ENCODE measurements around the gene SEC14L2.

GRCh38 chr22:30348809-30349208 lies 48.0 kb upstream of the SEC14L2 start:
- no peak for TF ChIP-seq POLR2A (IDR thresholded peaks at IDR 0.05; ENCODE audit: borderline replicate concordance, extremely low read depth, insufficient read depth, insufficient read length)
- TF ChIP-seq YY1 (IDR thresholded peaks at IDR 0.05; ENCODE audit: extremely low read depth, insufficient replicate concordance, low read depth, low read length): no peak
- no peak for TF ChIP-seq CTCF (IDR thresholded peaks at IDR 0.05 in 2 of 3, conservative IDR thresholded peaks at IDR 0.05 in 1 of 3; ENCODE audit: borderline replicate concordance in 1 of 3, insufficient read depth in 1 of 3, low read depth in 2 of 3, low read length in 2 of 3)
- no peak for TF ChIP-seq JUND (IDR thresholded peaks at IDR 0.05)
- no peak for TF ChIP-seq SIN3A (IDR thresholded peaks at IDR 0.05; ENCODE audit: low read depth)
- no peak for TF ChIP-seq ELF1 (IDR thresholded peaks at IDR 0.05; ENCODE audit: borderline replicate concordance, low read depth)
- no peak for TF ChIP-seq REST (IDR thresholded peaks at IDR 0.05; ENCODE audit: low read depth)
- no peak for TF ChIP-seq EZH2phosphoT487 (IDR thresholded peaks at IDR 0.05; ENCODE audit: borderline replicate concordance)
- TF ChIP-seq CEBPB (IDR thresholded peaks at IDR 0.05; ENCODE audit: low read depth): no peak
- no peak for TF ChIP-seq POLR2AphosphoS5 (IDR thresholded peaks at IDR 0.05; ENCODE audit: low read depth, low read length)
- TF ChIP-seq ZBTB33 (IDR thresholded peaks at IDR 0.05; ENCODE audit: extremely low read depth, insufficient replicate concordance, low read length): no peak
- no peak for TF ChIP-seq EZH2 (IDR thresholded peaks at IDR 0.05)
- no peak for TF ChIP-seq SRF (IDR thresholded peaks at IDR 0.05; ENCODE audit: low read depth)
- no peak for TF ChIP-seq FOSL1 (IDR thresholded peaks at IDR 0.05; ENCODE audit: low read depth)

Measured in HCT116 (cell line).